OCI-LY7 (cell line): ENCODE measurements around the gene APBB2. TPM values are rescaled to one million over a fixed set of nuclear protein-coding genes. Genes with fewer than 3 reads are reported as not detected.

ENCODE experiments used
- BruUV-seq: library from RNA; stranded (reverse); fragments of 400-500 nt; replicated peaks from 2 replicates; lab custom pipeline; 2021; lab: Mats Ljungman, UMichigan
- CTCF ChIA-PET: fragments of 300-600 bp; sonication (Branson Sonifier 250); formaldehyde crosslinking; loops from one replicate; lab custom pipeline; 2022; ENCODE audit warnings: antibody characterized with exemption; ENCODE audit not compliant: unreplicated experiment; lab: Charles Lee
- POLR2A ChIA-PET: fragments of 300-600 bp; sonication (Branson Sonifier 250); formaldehyde crosslinking; loops from one replicate; lab custom pipeline; 2022; ENCODE audit warnings: antibody characterized with exemption; lab: Charles Lee
- DNase-seq: peaks from one replicate; pipeline ENCODE4 v3.0.0-alpha.2; 2015; ENCODE audit warnings: low spot score
- H2AFZ ChIP-seq: fragments of 200-600 bp; sonication (generic), shearing (Covaris generic); 2 replicates; pipeline ENCODE4 v1.6.1; 2014; ENCODE audit warnings: mild to moderate bottlenecking, antibody characterized with exemption, low read length, moderate library complexity
- H3K27ac ChIP-seq: fragments of 200-600 bp; sonication (generic); 2 replicates; pipeline ENCODE4 v1.5.1; 2014; ENCODE audit warnings: mixed run types, low read depth, mild to moderate bottlenecking, moderate library complexity, low read length, inconsistent platforms; ENCODE audit not compliant: poor library complexity, severe bottlenecking
- H3K36me3 ChIP-seq: fragments of 200-600 bp; sonication (generic); 2 replicates; pipeline ENCODE4 v1.6.1; 2014; ENCODE audit warnings: mild to moderate bottlenecking, antibody characterized with exemption, low read length, moderate library complexity, mixed read lengths; ENCODE audit not compliant: insufficient read depth
- H3K4me1 ChIP-seq: fragments of 200-600 bp; sonication (generic); 2 replicates; pipeline ENCODE4 v1.5.1; 2014; ENCODE audit warnings: mild to moderate bottlenecking, low read length; ENCODE audit not compliant: insufficient read depth, poor library complexity, severe bottlenecking
- H3K4me2 ChIP-seq: fragments of 200-600 bp; sonication (generic); 2 replicates; pipeline ENCODE4 v1.6.1; 2014; ENCODE audit warnings: mild to moderate bottlenecking, low read length
- H3K4me3 ChIP-seq: fragments of 200-600 bp; sonication (generic); 2 replicates; pipeline ENCODE4 v1.5.1; 2014; ENCODE audit warnings: mild to moderate bottlenecking, low read depth, low read length; ENCODE audit not compliant: poor library complexity, severe bottlenecking
- H3K79me2 ChIP-seq: fragments of 200-600 bp; sonication (generic); 2 replicates; pipeline ENCODE4 v1.6.1; 2016; ENCODE audit warnings: low read depth, mild to moderate bottlenecking, low read length, moderate library complexity, mixed read lengths; ENCODE audit not compliant: insufficient read depth
- H3K9me2 ChIP-seq: fragments of 200-600 bp; sonication (generic); 2 replicates; pipeline ENCODE4 v1.6.1; 2016; ENCODE audit warnings: mild to moderate bottlenecking, low read length, mixed read lengths; ENCODE audit not compliant: insufficient read depth
- H3K9me3 ChIP-seq: fragments of 200-600 bp; sonication (generic); 2 replicates; pipeline ENCODE4 v1.6.1; 2014; ENCODE audit warnings: mild to moderate bottlenecking, mixed run types, low read length, mixed read lengths
- H4K20me1 ChIP-seq: fragments of 200-600 bp; sonication (generic); 2 replicates; pipeline ENCODE4 v1.6.1; 2014; ENCODE audit warnings: mild to moderate bottlenecking, antibody characterized with exemption, low read length, moderate library complexity, mixed read lengths; ENCODE audit not compliant: insufficient read depth
- CTCF ChIP-seq: fragments of 200-600 bp; sonication (generic); conservative IDR thresholded peaks from 2 replicates; pipeline ENCODE4 v1.5.1; 2014; ENCODE audit warnings: mild to moderate bottlenecking, antibody characterized with exemption, low read length, moderate library complexity, mixed read lengths
- EZH2phosphoT487 ChIP-seq: fragments of 200-600 bp; sonication (generic); IDR thresholded peaks from 2 replicates; pipeline ENCODE4 v1.6.1; 2018; ENCODE audit warnings: low read depth, borderline replicate concordance, mild to moderate bottlenecking, mixed run types, antibody characterized with exemption, low read length, moderate library complexity, mixed read lengths
- intact Hi-C: fragments of 100-400 bp; cut with micrococcal nuclease; formaldehyde crosslinking; loops from one replicate; pipeline ENCODE4 v1.10.0; 2022; ENCODE audit not compliant: unreplicated experiment
- total RNA-seq, 2 experiments: library from RNA; depleted of rRNA in 1 of 2; stranded (reverse); fragments of >200 nt in 1 of 2; shearing (Covaris generic) in 1 of 2; gene quantifications; 2 replicates each; pipeline ENCODE4 v1.2.3, GENCODE V29; 2014 to 2022

APBB2 gene
- total RNA-seq, 2 experiments from 2014 or later: 66.4 to 88.5 TPM

GRCh38 chr4:41013746-41014145, 200.6 kb downstream of the APBB2 start:
- Histone ChIP-seq H3K4me3 (no peak overlapping the region), H3K4me2 (no peak overlapping the region), H3K9me2 (no peaks in the 10 kb centered on the region), H2AFZ (no peak overlapping the region), H3K36me3 (peaks cover 17% of the 10 kb centered on the region), H3K9me3 (no peaks in the 10 kb centered on the region), H3K27ac (no peak overlapping the region), H3K79me2 (no peaks in the 10 kb centered on the region), H4K20me1 (no peaks in the 10 kb centered on the region), H3K4me1 (peaks cover 8% of the 10 kb centered on the region)
- ChIA-PET CTCF (no interaction called here), POLR2A (interaction anchor here (0.6 to 1.3 kb wide), 3 partner anchors 8 to 17 kb away, joined by 3 read pairs; no protein-coding TSS in a partner anchor)
- TSS peak; percentile 35 for BruUV-seq
- no peak for DNase-seq
- intact Hi-C loops: no loop called here
- TF ChIP-seq CTCF (no peak), EZH2phosphoT487 (no peak)

- CTCF ChIA-PET: no interaction called here
- H3K4me3 ChIP-seq: no peak overlapping the region
- H3K4me1 ChIP-seq: peaks cover 8% of the 10 kb centered on the region
- POLR2A ChIA-PET: interaction anchor here (1.1 to 1.9 kb wide), 2 partner anchors 11 to 20 kb away, joined by 3 to 14 read pairs; no protein-coding TSS in a partner anchor
- H3K4me2 ChIP-seq: no peak overlapping the region
- intact Hi-C loops: no loop called here
- no peak overlapping the region for H2AFZ ChIP-seq
- H3K9me2 ChIP-seq: no peaks in the 10 kb centered on the region
- no peak for DNase-seq
- no TSS peak for BruUV-seq
- no peaks in the 10 kb centered on the region for H3K9me3 ChIP-seq
- no peak overlapping the region for H3K27ac ChIP-seq
- no peaks in the 10 kb centered on the region for H4K20me1 ChIP-seq
- no peaks in the 10 kb centered on the region for H3K79me2 ChIP-seq
- H3K36me3 ChIP-seq: peaks cover 18% of the 10 kb centered on the region
- TF ChIP-seq EZH2phosphoT487 (no peak), CTCF (no peak)
These were observed 201.4 kb downstream of the APBB2 start for GRCh38 chr4:41012911-41013310.

- ChIA-PET CTCF (no interaction called here), POLR2A (interaction anchor here (0.6 to 3.1 kb wide), 4 partner anchors 11 to 65 kb away, joined by 3 to 14 read pairs (median 6); no protein-coding TSS in a partner anchor)
- TF ChIP-seq CTCF (no peak), EZH2phosphoT487 (no peak)
- Histone ChIP-seq H3K4me3 (no peak overlapping the region), H3K9me3 (peaks cover 6% of the 10 kb centered on the region; the same call in 1 of the 2 replicates), H3K79me2 (no peaks in the 10 kb centered on the region), H3K4me2 (no peak overlapping the region), H4K20me1 (no peaks in the 10 kb centered on the region), H2AFZ (no peak overlapping the region), H3K27ac (no peak overlapping the region), H3K36me3 (peaks cover 25% of the 10 kb centered on the region), H3K4me1 (peaks cover 8% of the 10 kb centered on the region), H3K9me2 (no peaks in the 10 kb centered on the region)
- intact Hi-C loops: no loop called here
- BruUV-seq: no TSS peak
- DNase-seq: no peak
These were observed 202.0 kb downstream of the APBB2 start for GRCh38 chr4:41012293-41012692.
